Natural killer cell (primary cell): ENCODE measurements around the gene USP48. TPM values are rescaled to one million over a fixed set of nuclear protein-coding genes. Genes with fewer than 3 reads are reported as not detected.

ENCODE experiments used
- ATAC-seq, 3 donors: fragments of 150-1000 bp in 2 of 3; fragments of 200-7000 bp in 1 of 3; cut with Tn5 transposase; 1 replicate in 1 of 3; 2 replicates in 2 of 3; pipeline ENCODE4 v1.10.0; 2021; ENCODE audit warnings: mild to moderate bottlenecking in 2 of 3, moderate library complexity in 2 of 3
- DNase-seq, 2 donors: peaks; one replicate each; pipeline versions ENCODE4 v3.0.0 to v3.0.0-alpha.2; 2013 to 2021; ENCODE audit warnings: mixed read lengths in 1 of 2
- H3K27ac ChIP-seq: one replicate; pipeline ENCODE4 v1.5.1; 2013; ENCODE audit warnings: mild to moderate bottlenecking, low read length
- H3K27me3 ChIP-seq: one replicate; pipeline ENCODE4 v1.6.1; 2013; ENCODE audit warnings: low read length; ENCODE audit not compliant: control insufficient read depth, insufficient read depth
- H3K36me3 ChIP-seq: one replicate; pipeline ENCODE4 v1.6.1; 2013; ENCODE audit warnings: low read length; ENCODE audit not compliant: control insufficient read depth, insufficient read depth
- H3K4me1 ChIP-seq: one replicate; pipeline ENCODE4 v1.6.1; 2013; ENCODE audit warnings: low read length; ENCODE audit not compliant: control insufficient read depth, insufficient read depth
- H3K4me3 ChIP-seq: one replicate; pipeline ENCODE4 v1.5.1; 2013; ENCODE audit warnings: low read length
- H3K9me3 ChIP-seq: one replicate; pipeline ENCODE4 v1.6.1; 2013; ENCODE audit warnings: low read length; ENCODE audit not compliant: control insufficient read depth, insufficient read depth
- H3K27ac Mint-ChIP-seq, 2 donors: one replicate each; pipeline ENCODE4 v1.8.0; 2022; ENCODE audit warnings: mild to moderate bottlenecking in 2 of 2, mixed read lengths in 2 of 2, moderate library complexity in 1 of 2
- H3K27me3 Mint-ChIP-seq, 2 donors: one replicate each; pipeline ENCODE4 v1.8.0; 2022; ENCODE audit warnings: low read depth in 2 of 2, mixed read lengths in 2 of 2
- H3K36me3 Mint-ChIP-seq: one replicate; pipeline ENCODE4 v1.8.0; 2022; ENCODE audit warnings: mixed read lengths
- H3K4me1 Mint-ChIP-seq, 2 donors: one replicate each; pipeline ENCODE4 v1.8.0; 2022; ENCODE audit warnings: mixed read lengths in 2 of 2
- H3K4me3 Mint-ChIP-seq: one replicate; pipeline ENCODE4 v1.8.0; 2022; ENCODE audit warnings: mild to moderate bottlenecking, moderate library complexity, mixed read lengths
- H3K9me3 Mint-ChIP-seq, 2 donors: one replicate each; pipeline ENCODE4 v1.8.0; 2022; ENCODE audit warnings: mixed read lengths in 2 of 2
- CTCF ChIP-seq: fragments of 200-600 bp; IDR thresholded peaks from one replicate; pipeline ENCODE4 v1.8.0; 2022; ENCODE audit warnings: antibody characterized with exemption
- whole genome bisulfite sequencing: methylation state at CpG from one replicate; pipeline ENCODE4 v1.1.7; 2013; ENCODE audit warnings: missing lambda C conversion rate; ENCODE audit not compliant: insufficient coverage; 5-methylcytosine and 5-hydroxymethylcytosine counted together
- intact Hi-C: fragments of 100-400 bp; cut with micrococcal nuclease; formaldehyde crosslinking; loops from one replicate; pipeline ENCODE4 v1.14.2; 2022
- total RNA-seq, 4 donors: library from RNA; stranded (reverse); fragments of 120-200 nt in 1 of 4; gene quantifications; one replicate each; pipeline versions ENCODE4 v1.2.3 to v1.2.4, GENCODE V29; 2013 to 2022

USP48 gene
- total RNA-seq, 3 donors from 2014 or later (not counting 1 experiment from before 2014, with no cell fraction given): 71.4 to 127 (median 90.5) TPM

GRCh38 chr1:21830792-21831453, 48.0 kb upstream of the USP48 start:
- H3K4me3 ChIP-seq: no peak overlapping the region
- intact Hi-C loops: no loop called here
- no peak for TF ChIP-seq CTCF
- ATAC-seq (no peak), DNase-seq (no peak)
- no peaks in the 10 kb centered on the region for H3K4me1 ChIP-seq
- no peak overlapping the region for H3K27ac Mint-ChIP-seq
- H3K27me3 ChIP-seq: no peaks in the 10 kb centered on the region
- H3K36me3 Mint-ChIP-seq: no peaks in the 10 kb centered on the region
- peaks cover 0 to 3% of the 10 kb centered on the region in 2 donors for H3K9me3 Mint-ChIP-seq
- no peak overlapping the region for H3K4me3 Mint-ChIP-seq
- WGBS: 96% methylated on average over 21 of the region's 23 CpGs
- no peak overlapping the region for H3K27ac ChIP-seq
- H3K4me1 Mint-ChIP-seq: no peaks in the 10 kb centered on the region
- H3K36me3 ChIP-seq: no peaks in the 10 kb centered on the region
- H3K9me3 ChIP-seq: peaks cover 7% of the 10 kb centered on the region
- no peaks in the 10 kb centered on the region for H3K27me3 Mint-ChIP-seq

GRCh38 chr1:21829294-21829693, 46.3 kb upstream of the USP48 start:
- no peak for DNase-seq
- H3K9me3 Mint-ChIP-seq: peaks cover 0 to 2% of the 10 kb centered on the region in 2 donors
- H3K4me3 Mint-ChIP-seq: no peak overlapping the region
- no peak for TF ChIP-seq CTCF
- Histone ChIP-seq H3K9me3 (peaks cover 5% of the 10 kb centered on the region), H3K36me3 (no peaks in the 10 kb centered on the region), H3K27me3 (no peaks in the 10 kb centered on the region), H3K4me3 (no peak overlapping the region), H3K4me1 (no peaks in the 10 kb centered on the region), H3K27ac (no peak overlapping the region)
- ATAC-seq: no peak
- H3K36me3 Mint-ChIP-seq: no peaks in the 10 kb centered on the region
- WGBS: 91% methylated on average over 17 of the region's 17 CpGs
- intact Hi-C loops: no loop called here
- H3K27ac Mint-ChIP-seq: no peak overlapping the region
- no peaks in the 10 kb centered on the region for H3K27me3 Mint-ChIP-seq
- H3K4me1 Mint-ChIP-seq: no peaks in the 10 kb centered on the region

GRCh38 chr1:21828506-21829210, 45.7 kb upstream of the USP48 start:
- peaks cover 0 to 4% of the 10 kb centered on the region in 2 donors for H3K4me1 Mint-ChIP-seq
- no peaks in the 10 kb centered on the region for H3K36me3 ChIP-seq
- peaks cover 4% of the 10 kb centered on the region for H3K4me1 ChIP-seq
- peaks cover 5% of the 10 kb centered on the region for H3K9me3 ChIP-seq
- TF ChIP-seq CTCF: no peak
- H3K9me3 Mint-ChIP-seq: no peaks in the 10 kb centered on the region
- H3K4me3 ChIP-seq: no peak overlapping the region
- H3K27me3 Mint-ChIP-seq: peaks cover 0 to 2% of the 10 kb centered on the region in 2 donors
- H3K27ac ChIP-seq: no peak overlapping the region
- H3K27ac Mint-ChIP-seq: no peak overlapping the region
- no peak overlapping the region for H3K4me3 Mint-ChIP-seq
- ATAC-seq: no peak
- no peaks in the 10 kb centered on the region for H3K36me3 Mint-ChIP-seq
- H3K27me3 ChIP-seq: no peaks in the 10 kb centered on the region
- no peak for DNase-seq
- WGBS: 95% methylated on average over 28 of the region's 28 CpGs
- intact Hi-C loops: no loop called here
